AG09309 (cell line): Measurements from ENCODE around the gene SPATA12.

Experiments
- DNase-seq: peaks from one replicate; pipeline ENCODE4 v3.0.0-alpha.2; 2010; ENCODE audit warnings: low read depth
- H3K4me3 ChIP-seq: 2 replicates; pipeline ENCODE4 v1.5.1; 2011; ENCODE audit warnings: mild to moderate bottlenecking, low read depth, low read length, moderate library complexity; ENCODE audit not compliant: control insufficient read depth
- CTCF ChIP-seq: IDR thresholded peaks from 2 replicates; pipeline ENCODE4 v1.5.1; 2011; ENCODE audit warnings: mild to moderate bottlenecking, low read depth, low read length, inconsistent platforms; ENCODE audit not compliant: insufficient read depth, control insufficient read depth; ENCODE audit errors: missing control alignments

The SPATA12 gene

GRCh38 chr3:57085211-57085610 lies 24.7 kb downstream of the SPATA12 start:
- TF ChIP-seq CTCF: no peak

GRCh38 chr3:57086201-57086600 lies 25.7 kb downstream of the SPATA12 start:
- H3K4me3 ChIP-seq: no peak overlapping the region
- no peak for DNase-seq
- TF ChIP-seq CTCF: no peak

More at GRCh38 chr3:57085211-57085610, 24.7 kb downstream of the SPATA12 start:
- DNase-seq: no peak
- no peak overlapping the region for H3K4me3 ChIP-seq

- DNase-seq: no peak
- no peak overlapping the region for H3K4me3 ChIP-seq
- TF ChIP-seq CTCF: no peak
Measured at GRCh38 chr3:57087361-57088092, 27.1 kb downstream of the SPATA12 start.

- H3K4me3 ChIP-seq: no peak overlapping the region
- no peak for TF ChIP-seq CTCF
- DNase-seq: no peak
Measured at GRCh38 chr3:57088503-57088902, 28.0 kb downstream of the SPATA12 start.

GRCh38 chr3:57089043-57089442 lies 28.6 kb downstream of the SPATA12 start:
- H3K4me3 ChIP-seq: no peak overlapping the region
- TF ChIP-seq CTCF: no peak
- no peak for DNase-seq

- no peak for TF ChIP-seq CTCF
- no peak overlapping the region for H3K4me3 ChIP-seq
- no peak for DNase-seq
Measured at GRCh38 chr3:57091521-57092273, 31.2 kb downstream of the SPATA12 start.

GRCh38 chr3:57093489-57093888 lies 33.0 kb downstream of the SPATA12 start:
- DNase-seq: no peak
- no peak overlapping the region for H3K4me3 ChIP-seq
- no peak for TF ChIP-seq CTCF
